Endothelial cell of umbilical vein (primary cell): ENCODE results near the gene AKAP1. TPM values are rescaled to one million over a fixed set of nuclear protein-coding genes. Genes with fewer than 3 reads are reported as not detected.

Experiments
- BruUV-seq: library from RNA; stranded (reverse); fragments of 400-500 nt; replicated peaks from 2 replicates; lab custom pipeline; 2021; lab: Mats Ljungman, UMichigan
- CTCF ChIA-PET: fragments of 300-600, 350-600 bp; sonication (Branson Sonifier 250); formaldehyde crosslinking; loops from one replicate; lab custom pipeline; 2021; ENCODE audit warnings: antibody characterized with exemption, inconsistent platforms; lab: Charles Lee
- POLR2A ChIA-PET: fragments of 300-600, 350-600 bp; sonication (Branson Sonifier 250); formaldehyde crosslinking; loops from one replicate; lab custom pipeline; 2021; ENCODE audit warnings: antibody characterized with exemption, inconsistent platforms; lab: Charles Lee
- DNase-seq: peaks from one replicate; pipeline ENCODE4 v3.0.0-alpha.2; 2011; ENCODE audit warnings: low read depth, low spot score
- FAIRE-seq: peaks from 2 replicates; lab custom pipeline; 2011; peaks lifted over from hg19 to GRCh38; lab: Jason Lieb, UNC
- H2AFZ ChIP-seq: 2 replicates; pipeline ENCODE4 v1.6.0; 2012; ENCODE audit warnings: low read depth, low read length, control low read depth, inconsistent platforms
- H3K27ac ChIP-seq: 2 replicates; pipeline ENCODE4 v1.5.1; 2011; ENCODE audit warnings: low read depth, mild to moderate bottlenecking, control low read depth, low read length, moderate library complexity; ENCODE audit not compliant: insufficient read depth
- H3K27me3 ChIP-seq, 2 experiments: 2 replicates each; pipeline versions ENCODE4 v1.6.0 to v1.6.1; 2011; ENCODE audit warnings: low read length in 2 of 2, mixed read lengths in 1 of 2; ENCODE audit not compliant: control insufficient read depth in 2 of 2, insufficient read depth in 2 of 2
- H3K36me3 ChIP-seq, 2 experiments: 2 replicates in 1 of 2; 3 replicates in 1 of 2; pipeline ENCODE4 v1.5.1; 2011; ENCODE audit warnings: low read length in 2 of 2, mild to moderate bottlenecking in 1 of 2, moderate library complexity in 1 of 2; ENCODE audit not compliant: control insufficient read depth in 2 of 2, insufficient read depth in 2 of 2; ENCODE audit errors: extremely low read depth in 1 of 2
- H3K4me1 ChIP-seq: 3 replicates; pipeline ENCODE4 v1.5.1; 2011; ENCODE audit warnings: mild to moderate bottlenecking, low read length; ENCODE audit not compliant: control insufficient read depth, insufficient read depth; ENCODE audit errors: extremely low read depth
- H3K4me2 ChIP-seq: 2 replicates; pipeline ENCODE4 v1.6.1; 2011; ENCODE audit warnings: low read length, control low read depth, mixed read lengths; ENCODE audit not compliant: insufficient read depth
- H3K4me3 ChIP-seq, 3 experiments: fragments of 200-600 bp in 1 of 3; sonication (generic), shearing (Covaris generic) in 1 of 3; replicated peaks in 1 of 3; 2 replicates each; pipeline ENCODE4 v1.5.1; 2011 to 2016; ENCODE audit warnings: control low read depth in 3 of 3, low read length in 3 of 3, mild to moderate bottlenecking in 2 of 3, inconsistent platforms in 1 of 3, low read depth in 1 of 3, moderate library complexity in 1 of 3; ENCODE audit not compliant: insufficient read depth in 1 of 3
- H3K79me2 ChIP-seq: 2 replicates; pipeline ENCODE4 v1.6.0; 2012; ENCODE audit warnings: low read length, inconsistent platforms; ENCODE audit not compliant: control insufficient read depth, insufficient read depth
- H3K9ac ChIP-seq: replicated peaks from 2 replicates; pipeline ENCODE3; 2011; ENCODE audit warnings: low read length, control low read depth; ENCODE audit not compliant: insufficient read depth; ENCODE audit errors: extremely low read depth
- H3K9me1 ChIP-seq: replicated peaks from 3 replicates; pipeline ENCODE4 v1.6.0; 2011; ENCODE audit warnings: mild to moderate bottlenecking, low read length; ENCODE audit not compliant: control insufficient read depth, insufficient read depth; ENCODE audit errors: extremely low read depth
- H3K9me3 ChIP-seq: replicated peaks from 2 replicates; pipeline ENCODE4 v1.5.1; 2012; ENCODE audit warnings: low read length, inconsistent platforms; ENCODE audit not compliant: control insufficient read depth, insufficient read depth
- H4K20me1 ChIP-seq: replicated peaks from 2 replicates; pipeline ENCODE3; 2011; ENCODE audit warnings: mild to moderate bottlenecking, low read length; ENCODE audit not compliant: control insufficient read depth, insufficient read depth; ENCODE audit errors: extremely low read depth
- CTCF ChIP-seq, 2 donors: IDR thresholded peaks; 1 replicate in 1 of 2; 2 replicates in 1 of 2; pipeline ENCODE4 v1.5.1; 2011; ENCODE audit warnings: low read length in 2 of 2, mild to moderate bottlenecking in 2 of 2, moderate library complexity in 2 of 2, control low read depth in 1 of 2, inconsistent platforms in 1 of 2, low read depth in 1 of 2; ENCODE audit not compliant: insufficient read depth in 1 of 2; ENCODE audit errors: extremely low read depth in 1 of 2
- EZH2 ChIP-seq: IDR thresholded peaks from 2 replicates; pipeline ENCODE4 v1.6.1; 2012; ENCODE audit warnings: borderline replicate concordance, low read depth, mild to moderate bottlenecking, moderate library complexity, low read length, inconsistent platforms; ENCODE audit not compliant: severe bottlenecking
- FOS ChIP-seq: IDR thresholded peaks from 2 replicates; pipeline ENCODE4 v1.6.1; 2011; ENCODE audit warnings: mild to moderate bottlenecking, low read length, moderate library complexity, borderline replicate concordance; ENCODE audit not compliant: insufficient read depth
- GATA2 ChIP-seq: IDR thresholded peaks from 2 replicates; pipeline ENCODE4 v1.7.0; 2011; ENCODE audit warnings: low read depth, mild to moderate bottlenecking, moderate library complexity, mixed read lengths, low read length; ENCODE audit not compliant: insufficient read length, insufficient read depth
- JUN ChIP-seq: IDR thresholded peaks from 2 replicates; pipeline ENCODE4 v1.6.1; 2011; ENCODE audit warnings: borderline replicate concordance, low read depth; ENCODE audit not compliant: insufficient read length, insufficient read depth
- MAX ChIP-seq: IDR thresholded peaks from 2 replicates; pipeline ENCODE4 v1.6.1; 2011; ENCODE audit not compliant: insufficient read depth, insufficient read length
- MYC ChIP-seq: IDR thresholded peaks from one replicate; pipeline ENCODE4 v1.6.1; 2011; ENCODE audit warnings: mild to moderate bottlenecking, low read depth, low read length
- POLR2A ChIP-seq: IDR thresholded peaks from 2 replicates; pipeline ENCODE4 v1.6.1; 2012; ENCODE audit warnings: low read depth, mild to moderate bottlenecking, control low read depth, low read length
- POLR2AphosphoS5 ChIP-seq: IDR thresholded peaks from 2 replicates; pipeline ENCODE4 v1.6.1; 2012; ENCODE audit warnings: low read depth, mild to moderate bottlenecking, control low read depth, low read length, moderate library complexity; ENCODE audit not compliant: insufficient read depth
- dilution Hi-C: fragments of 300-500 bp; cut with MboI; formaldehyde crosslinking; loops from one replicate; pipeline ENCODE4 v1.15.0; 2019; ENCODE audit warnings: low sequenced_read_pairs; ENCODE audit not compliant: extremely low pct_ligation_motif_present
- intact Hi-C: fragments of 100-400 bp; cut with micrococcal nuclease; formaldehyde crosslinking; loops from one replicate; pipeline ENCODE4 v1.10.0; 2022
- polyA plus RNA-seq, 4 experiments: library from polyadenylated mRNA; depleted of rRNA in 3 of 4; stranded (reverse) in 3 of 4; unstranded in 1 of 4; fragments of >200 nt; gene quantifications; 2 replicates each; pipeline versions ENCODE4 v1.2.1 to v1.2.3, GENCODE V29; 2011 to 2012; ENCODE audit warnings: missing spikeins in 1 of 4
- total RNA-seq: library from RNA; stranded (reverse); gene quantifications from 2 replicates; pipeline ENCODE4 v1.2.3, GENCODE V29; 2021

AKAP1 gene
- total and polyA plus RNA-seq, 2 donors (not counting 3 experiments of a cell fraction or from before 2014, with no cell fraction given) = 20.9 to 27.7 TPM

GRCh38 chr17:57040571-57040970, 44.5 kb upstream of the AKAP1 start:
- Histone ChIP-seq H3K4me1 (no peaks in the 10 kb centered on the region), H3K79me2 (no peaks in the 10 kb centered on the region), H3K4me2 (no peak overlapping the region), H3K36me3 (no peaks in the 10 kb centered on the region), H2AFZ (no peak overlapping the region), H3K9me1 (no peaks in the 10 kb centered on the region), H3K27ac (no peak overlapping the region), H3K4me3 (no peak overlapping the region), H3K9me3 (no peaks in the 10 kb centered on the region), H3K27me3 (peaks cover 16 to 22% of the 10 kb centered on the region in 2 experiments), H3K9ac (no peak overlapping the region), H4K20me1 (no peaks in the 10 kb centered on the region)
- BruUV-seq = no TSS peak
- DNase-seq (no peak), FAIRE-seq (no peak)
- POLR2A ChIA-PET = no interaction called here
- CTCF ChIA-PET = interaction anchor here (0.6 kb wide), 1 partner anchor 22 kb away, joined by 4 read pairs; no protein-coding TSS in a partner anchor
- intact Hi-C loops (no loop called here), dilution Hi-C loops (no loop called here)
- TF ChIP-seq POLR2AphosphoS5 (no peak), GATA2 (no peak), POLR2A (no peak), MYC (no peak), CTCF (IDR thresholded peaks at IDR 0.05; ENCODE audit: extremely low read depth in 1 of 2, insufficient read depth in 1 of 2, low read depth in 1 of 2, low read length in 2 of 2) (no peak), EZH2 (no peak), MAX (no peak), JUN (no peak), FOS (no peak)
